GM18505 (cell line): ENCODE results near the gene GALNT18.

Experiments used
- ATAC-seq: cut with Tn5 transposase; IDR thresholded peaks from one replicate; pipeline ENCODE4 v1.9.1; 2021; ENCODE audit not compliant: unreplicated experiment
- POLR2A ChIP-seq: IDR thresholded peaks from 4 replicates; pipeline ENCODE4 v1.6.1; 2011; ENCODE audit warnings: borderline replicate concordance; ENCODE audit not compliant: insufficient read depth, insufficient read length; ENCODE audit errors: extremely low read depth

The GALNT18 gene

DNA sequence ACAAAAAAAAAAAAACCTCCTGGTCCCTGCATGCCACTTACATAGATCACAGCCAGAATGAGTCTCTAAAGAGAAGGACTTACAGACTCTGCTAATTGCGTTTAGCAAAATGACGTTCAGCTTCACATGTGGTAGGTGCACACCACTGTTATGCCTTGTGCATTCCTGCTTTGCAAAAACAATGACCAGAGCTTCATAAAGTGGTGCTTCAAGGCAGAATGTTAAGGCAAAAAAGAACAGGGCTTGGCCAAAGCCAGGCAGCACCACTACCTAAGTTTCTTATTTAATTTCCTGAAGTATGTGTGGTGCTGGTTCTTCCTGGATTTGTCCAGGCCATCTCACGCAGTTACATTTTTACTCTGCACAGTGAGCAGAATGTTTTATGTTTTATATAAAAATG lies 85.2 kb downstream of the GALNT18 start:
- no peak for ATAC-seq
- TF ChIP-seq POLR2A, result no peak

GRCh38 chr11:11535611-11536010 lies 86.2 kb downstream of the GALNT18 start:
- no peak for ATAC-seq
- no peak for TF ChIP-seq POLR2A

DNA sequence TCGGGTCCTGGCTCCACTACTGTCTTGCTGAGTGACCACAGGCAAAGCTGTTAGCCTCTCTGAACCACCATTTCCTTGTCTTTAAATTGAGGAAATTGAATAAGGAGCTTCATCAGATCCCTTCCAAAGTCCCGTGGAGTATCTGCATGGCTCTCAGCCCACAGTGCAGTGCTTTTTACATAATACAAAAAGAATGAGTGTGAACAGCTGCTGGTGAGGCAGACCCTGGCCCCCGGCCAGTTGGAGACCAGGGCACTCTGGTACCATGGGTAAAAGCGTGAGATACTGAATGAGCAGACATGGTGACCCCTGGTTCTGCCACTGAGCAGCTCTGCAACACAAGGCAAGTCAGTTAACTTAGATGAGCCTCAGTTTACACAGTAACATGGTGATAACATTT lies 86.8 kb downstream of the GALNT18 start:
- ATAC-seq, result no peak
- TF ChIP-seq POLR2A, result no peak

- TF ChIP-seq POLR2A, result no peak
- no peak for ATAC-seq
Observed at GRCh38 chr11:11533751-11534150, 88.1 kb downstream of the GALNT18 start.

- TF ChIP-seq POLR2A, result no peak
- no peak for ATAC-seq
Observed at GRCh38 chr11:11533057-11533456, 88.7 kb downstream of the GALNT18 start.

- ATAC-seq, result no peak
- TF ChIP-seq POLR2A, result no peak
Observed at GRCh38 chr11:11532574-11532973, 89.2 kb downstream of the GALNT18 start.

- no peak for TF ChIP-seq POLR2A
Observed at GRCh38 chr11:11531131-11531908, 90.5 kb downstream of the GALNT18 start.

DNA sequence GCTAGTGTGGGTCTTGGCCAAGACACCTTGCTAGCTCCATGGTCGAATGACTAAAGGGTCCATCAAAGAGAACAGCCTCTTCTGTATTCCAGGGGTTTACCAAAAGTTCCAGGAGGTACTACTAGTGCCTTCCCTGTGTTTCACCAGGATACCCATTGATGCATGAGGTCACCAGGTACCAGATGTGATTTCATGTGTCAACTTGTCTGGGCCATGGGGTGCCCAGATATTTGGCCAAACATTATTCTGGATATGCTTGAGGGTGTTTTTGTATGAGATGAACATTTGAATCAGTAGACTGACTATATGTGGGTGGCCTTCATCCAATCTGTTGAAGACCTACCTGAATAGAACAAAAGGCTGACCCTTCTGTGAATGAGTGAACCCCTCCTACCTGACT lies 92.8 kb downstream of the GALNT18 start:
- no peak for ATAC-seq
- no peak for TF ChIP-seq POLR2A

More at GRCh38 chr11:11531131-11531908, 90.5 kb downstream of the GALNT18 start:
- ATAC-seq, result no peak

DNA sequence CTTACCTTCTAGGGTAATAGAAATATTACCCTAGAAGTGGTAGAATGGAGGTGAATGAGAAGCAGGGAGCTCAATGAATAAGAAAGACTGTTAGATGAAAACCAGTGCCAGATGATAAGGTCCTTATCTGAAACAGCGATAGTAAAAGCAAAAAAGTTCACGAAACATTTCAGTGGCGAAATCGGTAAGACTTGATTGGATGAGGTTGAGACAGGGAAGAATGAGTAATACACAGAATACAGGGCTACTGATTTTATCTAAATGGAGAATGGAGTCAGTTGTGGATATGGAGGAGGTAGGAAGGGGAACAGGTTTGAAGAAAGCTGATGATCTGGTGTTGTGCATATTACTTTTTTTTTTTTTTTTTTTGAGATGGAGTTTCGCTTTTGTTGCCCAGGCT lies 96.5 kb downstream of the GALNT18 start:
- no peak for TF ChIP-seq POLR2A

GRCh38 chr11:11524436-11525061 lies 97.3 kb downstream of the GALNT18 start:
- ATAC-seq, result no peak
- TF ChIP-seq POLR2A, result no peak

More for the DNA sequence above, 96.5 kb downstream of the GALNT18 start:
- no peak for ATAC-seq

DNA sequence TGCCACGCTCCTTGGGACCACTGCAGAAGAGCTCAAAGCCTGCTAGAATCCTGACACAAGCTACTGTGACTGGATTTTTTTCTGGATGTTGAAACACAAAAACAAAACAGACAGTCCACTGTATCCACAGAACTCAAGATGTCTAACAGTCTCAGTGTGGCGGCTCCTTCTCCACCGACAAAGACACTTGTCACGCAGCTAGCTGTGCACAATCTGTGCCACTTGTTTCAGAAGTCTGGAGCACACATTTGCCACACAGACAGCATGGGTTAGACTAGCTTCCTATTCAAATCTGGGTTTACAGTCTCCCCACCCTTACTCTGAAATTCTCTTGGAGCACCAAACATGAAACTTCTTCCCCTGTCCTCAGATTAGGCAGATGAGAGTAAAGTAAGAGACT lies 99.2 kb downstream of the GALNT18 start:
- TF ChIP-seq POLR2A, result no peak

GRCh38 chr11:11521306-11522002 lies 100.4 kb downstream of the GALNT18 start:
- no peak for TF ChIP-seq POLR2A
- no peak for ATAC-seq

More for the DNA sequence above, 99.2 kb downstream of the GALNT18 start:
- no peak for ATAC-seq

DNA sequence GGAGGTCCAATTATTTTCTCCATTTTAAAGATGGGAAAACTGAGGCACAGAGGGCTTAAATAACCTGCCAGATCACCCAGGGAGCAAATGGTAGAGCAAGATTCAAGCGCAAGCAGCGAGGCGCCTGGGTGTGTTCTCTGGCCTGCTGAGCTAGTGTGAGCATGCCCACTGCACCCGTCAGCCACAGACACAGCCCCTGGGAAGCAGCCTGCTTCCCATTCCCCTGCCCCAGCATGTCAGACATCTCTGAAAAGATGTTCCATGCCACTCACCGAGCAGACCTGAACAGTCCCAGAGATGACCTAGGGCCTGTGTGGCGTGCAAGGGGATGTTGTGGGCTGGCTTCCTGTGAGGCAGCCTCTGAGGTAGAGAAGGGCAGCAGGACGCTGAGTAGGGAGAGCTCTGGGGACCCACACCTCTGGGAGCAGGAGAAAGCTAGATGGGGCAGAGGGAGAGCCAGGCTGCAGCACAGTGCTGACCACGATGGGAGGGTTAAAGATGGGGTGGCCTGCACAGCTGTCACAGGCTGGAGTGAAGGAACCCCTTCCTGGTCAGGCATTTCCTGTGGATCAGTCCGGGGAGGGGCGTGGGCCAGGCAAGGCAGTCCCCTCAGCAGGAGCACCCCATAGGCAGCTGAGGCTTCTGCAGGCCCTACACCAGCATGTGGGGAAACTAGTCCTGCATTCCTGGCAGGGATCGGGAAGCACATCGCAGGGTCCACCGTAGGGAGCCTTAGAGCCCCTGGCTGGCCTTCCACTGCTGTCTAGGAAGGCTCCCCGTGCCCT lies 101.4 kb downstream of the GALNT18 start:
- no peak for ATAC-seq
- no peak for TF ChIP-seq POLR2A

GRCh38 chr11:11519184-11519583 lies 102.6 kb downstream of the GALNT18 start:
- TF ChIP-seq POLR2A, result no peak
- no peak for ATAC-seq

GRCh38 chr11:11514246-11514645 lies 107.6 kb downstream of the GALNT18 start:
- no peak for TF ChIP-seq POLR2A
- no peak for ATAC-seq
